NT2/D1 (cell line): ENCODE data around the gene PDGFRB.

Experiments used
- SUZ12 ChIP-seq: IDR thresholded peaks from 2 replicates; pipeline ENCODE4 v1.6.1; 2011; ENCODE audit not compliant: insufficient read length, insufficient read depth; ENCODE audit errors: extremely low read depth
- YY1 ChIP-seq: IDR thresholded peaks from 2 replicates; pipeline ENCODE4 v1.6.1; 2011; ENCODE audit not compliant: insufficient read length, insufficient read depth
- ZNF274 ChIP-seq: IDR thresholded peaks from 2 replicates; pipeline ENCODE4 v1.6.1; 2011; ENCODE audit warnings: mild to moderate bottlenecking, low read depth, low read length

GRCh38 chr5:150075233-150075632 lies 80.4 kb downstream of the PDGFRB start:
- TF ChIP-seq YY1 (no peak), SUZ12 (no peak), ZNF274 (no peak)
